ENCODE measurements around the gene RDH5.

- no peak for TF ChIP-seq CTCF (IDR thresholded peaks at IDR 0.05)
- TF ChIP-seq POLR2A (IDR thresholded peaks at IDR 0.05) = no peak
These were observed 47.0 kb downstream of the RDH5 start for GRCh38 chr12:55767156-55767555.
